ENCODE data around the gene KIFBP.
A peak's percentile ranks its signal among the peaks of the same experiment; 100 is the strongest.
"Not testable (repeated sequence)": the region's sequence is repeated elsewhere in the genome, so short reads cannot be mapped to it uniquely, and the experiment has no call there.

The KIFBP gene, protein sequence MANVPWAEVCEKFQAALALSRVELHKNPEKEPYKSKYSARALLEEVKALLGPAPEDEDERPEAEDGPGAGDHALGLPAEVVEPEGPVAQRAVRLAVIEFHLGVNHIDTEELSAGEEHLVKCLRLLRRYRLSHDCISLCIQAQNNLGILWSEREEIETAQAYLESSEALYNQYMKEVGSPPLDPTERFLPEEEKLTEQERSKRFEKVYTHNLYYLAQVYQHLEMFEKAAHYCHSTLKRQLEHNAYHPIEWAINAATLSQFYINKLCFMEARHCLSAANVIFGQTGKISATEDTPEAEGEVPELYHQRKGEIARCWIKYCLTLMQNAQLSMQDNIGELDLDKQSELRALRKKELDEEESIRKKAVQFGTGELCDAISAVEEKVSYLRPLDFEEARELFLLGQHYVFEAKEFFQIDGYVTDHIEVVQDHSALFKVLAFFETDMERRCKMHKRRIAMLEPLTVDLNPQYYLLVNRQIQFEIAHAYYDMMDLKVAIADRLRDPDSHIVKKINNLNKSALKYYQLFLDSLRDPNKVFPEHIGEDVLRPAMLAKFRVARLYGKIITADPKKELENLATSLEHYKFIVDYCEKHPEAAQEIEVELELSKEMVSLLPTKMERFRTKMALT

DNA sequence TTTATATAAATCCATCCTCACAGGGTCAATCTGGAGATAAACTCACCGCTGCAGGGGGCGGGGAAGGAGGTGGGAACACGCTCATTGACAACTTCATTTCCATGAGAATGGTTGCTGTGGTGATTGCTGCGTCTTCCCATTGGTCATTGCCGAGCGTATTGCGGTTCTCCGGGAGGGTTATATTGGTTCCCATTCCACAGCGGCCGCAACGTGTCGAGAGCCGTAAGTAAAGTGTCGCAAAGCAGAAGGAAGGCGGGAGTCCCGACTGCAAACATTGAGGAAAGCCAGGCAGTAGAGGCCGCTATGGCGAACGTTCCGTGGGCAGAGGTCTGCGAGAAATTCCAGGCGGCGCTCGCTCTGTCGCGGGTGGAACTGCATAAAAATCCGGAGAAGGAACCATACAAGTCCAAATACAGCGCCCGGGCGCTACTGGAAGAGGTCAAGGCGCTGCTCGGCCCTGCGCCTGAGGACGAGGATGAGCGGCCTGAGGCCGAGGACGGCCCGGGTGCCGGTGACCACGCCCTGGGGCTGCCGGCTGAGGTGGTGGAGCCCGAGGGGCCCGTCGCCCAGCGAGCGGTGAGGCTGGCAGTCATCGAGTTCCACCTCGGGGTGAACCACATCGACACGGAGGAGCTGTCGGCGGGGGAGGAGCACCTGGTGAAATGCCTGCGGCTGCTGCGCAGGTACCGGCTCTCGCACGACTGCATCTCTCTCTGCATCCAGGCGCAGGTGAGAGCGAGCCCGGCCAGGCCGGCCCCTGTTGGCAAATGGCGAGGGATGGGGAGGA lies at the start of gene KIFBP:
Gene KIFBP, plus strand, starts transcription at position 274 of the 787 bp plus-strand sequence. Its CDS starts 30 bp downstream, at position 304.
- DNase-seq (ENCODE audit: low spot score) (peak; percentile 99), FAIRE-seq (peak; percentile 91)

DNA sequence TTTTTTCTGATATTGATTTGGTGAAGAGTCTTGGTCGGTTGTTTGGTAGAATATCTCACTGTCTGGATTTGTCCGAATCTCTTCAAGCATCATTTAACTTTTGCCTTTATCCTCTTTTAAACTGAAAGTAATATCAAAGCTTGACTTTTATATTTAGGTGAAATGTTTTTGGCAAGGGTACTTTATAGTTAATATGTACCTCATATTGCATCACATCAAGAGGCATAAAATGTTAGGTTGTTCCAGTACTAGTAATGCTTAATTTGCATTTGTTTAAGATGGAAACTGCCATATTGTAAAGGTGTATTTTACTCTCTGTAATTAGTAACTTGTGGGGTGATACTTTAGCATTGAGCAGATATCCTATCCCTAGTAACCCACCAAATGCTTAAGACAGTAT lies 49.7 kb upstream of the KIFBP start:
- DNase-seq (ENCODE audit: low spot score) (no peak), FAIRE-seq (no peak)

- FAIRE-seq; DNase-seq (ENCODE audit: low spot score): not testable (repeated sequence)
Measured at GRCh38 chr10:68940917-68941316, 47.7 kb upstream of the KIFBP start.

DNA sequence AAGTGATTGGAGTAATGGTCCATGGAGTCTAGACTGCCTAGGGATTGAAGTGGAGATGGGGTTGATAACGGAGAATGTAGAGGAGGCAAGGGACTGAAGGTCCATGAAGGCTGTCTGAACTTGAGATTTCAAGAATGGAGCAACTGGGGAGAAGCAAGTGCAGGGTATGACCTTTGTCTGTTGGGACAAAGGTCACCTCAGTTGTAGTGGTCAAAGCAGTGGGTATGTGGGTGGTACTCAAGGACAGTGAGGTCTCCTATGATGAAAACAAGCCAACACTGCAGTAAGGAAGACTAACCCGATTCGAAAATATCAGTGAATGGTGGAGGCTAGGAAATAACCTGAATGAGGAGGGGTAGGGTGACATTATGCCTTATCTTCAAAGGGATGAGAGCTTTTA lies 38.0 kb upstream of the KIFBP start:
- no peak for FAIRE-seq
- DNase-seq (ENCODE audit: low spot score) = no peak

- DNase-seq (ENCODE audit: low spot score) (no peak), FAIRE-seq (no peak)
Measured at GRCh38 chr10:68954904-68955303, 33.7 kb upstream of the KIFBP start.

DNA sequence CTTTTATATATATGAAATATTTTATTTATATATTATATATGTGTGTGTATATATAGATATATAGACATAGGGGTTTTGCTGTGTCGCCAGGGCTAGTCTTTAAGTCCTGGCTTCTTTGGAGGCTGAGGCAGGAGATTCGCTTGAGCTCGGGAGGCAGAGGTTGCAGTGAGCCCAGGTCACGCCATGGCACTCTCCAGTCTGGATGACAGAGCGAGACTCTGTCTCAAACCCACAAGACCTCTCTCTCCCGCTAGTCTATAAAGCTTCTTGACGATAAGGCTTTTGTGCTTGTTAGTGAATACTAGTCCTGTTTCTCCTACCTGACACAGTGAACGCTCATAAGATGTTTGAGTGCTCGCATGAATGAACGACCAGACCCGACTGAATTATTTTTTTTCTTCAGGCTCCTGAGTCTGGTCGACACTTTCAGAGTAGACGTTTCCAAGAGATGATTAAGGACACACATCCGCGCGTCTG lies 33.2 kb upstream of the KIFBP start:
- FAIRE-seq (no peak), DNase-seq (ENCODE audit: low spot score) (peak; percentile 73)

GRCh38 chr10:68955832-68956532 lies 32.6 kb upstream of the KIFBP start, which contains the start of gene DDX21:
Gene DDX21, plus strand, starts transcription at chr10:68956170. Its CDS starts 56 bp downstream, at chr10:68956226.
- FAIRE-seq (peak; percentile 87), DNase-seq (ENCODE audit: low spot score) (peak; percentile 97)

DNA sequence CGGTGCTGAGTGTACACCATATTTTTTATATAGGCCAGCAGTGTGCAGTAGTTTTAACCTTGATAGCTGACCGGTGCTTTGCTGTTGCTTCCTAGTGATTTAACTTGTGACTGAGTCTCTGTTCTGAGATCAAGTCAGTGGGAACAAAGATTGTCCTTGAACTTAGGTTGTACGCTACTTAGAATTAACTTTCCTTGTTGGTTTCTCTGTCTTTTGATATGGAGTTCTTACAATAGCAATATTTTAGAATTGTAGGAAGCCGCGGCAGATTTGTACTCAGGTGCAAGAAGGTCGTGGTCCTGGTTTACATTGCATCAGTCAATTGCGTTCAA lies 31.4 kb upstream of the KIFBP start:
- FAIRE-seq (no peak), DNase-seq (ENCODE audit: low spot score) (no peak)

GRCh38 chr10:68957654-68958053 lies 30.9 kb upstream of the KIFBP start:
- no peak for DNase-seq (ENCODE audit: low spot score)
- no peak for FAIRE-seq

DNA sequence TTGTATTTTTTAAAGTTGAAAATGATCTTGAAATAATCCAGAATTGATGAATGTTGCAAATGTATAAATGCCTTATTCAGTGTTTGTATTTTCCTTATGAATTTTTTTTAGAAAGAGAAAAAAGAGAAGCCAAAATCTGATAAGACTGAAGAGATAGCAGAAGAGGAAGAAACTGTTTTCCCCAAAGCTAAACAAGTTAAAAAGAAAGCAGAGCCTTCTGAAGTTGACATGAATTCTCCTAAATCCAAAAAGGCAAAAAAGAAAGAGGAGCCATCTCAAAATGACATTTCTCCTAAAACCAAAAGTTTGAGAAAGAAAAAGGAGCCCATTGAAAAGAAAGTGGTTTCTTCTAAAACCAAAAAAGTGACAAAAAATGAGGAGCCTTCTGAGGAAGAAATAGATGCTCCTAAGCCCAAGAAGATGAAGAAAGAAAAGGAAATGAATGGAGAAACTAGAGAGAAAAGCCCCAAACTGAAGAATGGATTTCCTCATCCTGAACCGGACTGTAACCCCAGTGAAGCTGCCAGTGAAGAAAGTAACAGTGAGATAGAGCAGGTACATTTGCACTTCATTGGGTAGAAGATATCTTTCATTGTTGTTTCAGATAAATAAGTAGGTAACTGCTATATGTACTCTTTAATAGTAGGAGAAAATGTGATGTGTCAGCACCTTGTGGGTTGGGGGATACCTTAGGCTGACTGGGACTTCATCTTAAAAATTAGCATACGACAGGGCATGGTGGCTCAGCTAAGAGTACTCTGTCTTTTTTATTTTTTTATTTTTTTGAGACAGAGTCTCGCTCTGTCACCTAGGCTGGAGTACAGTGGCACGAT lies 28.7 kb upstream of the KIFBP start:
- DNase-seq (ENCODE audit: low spot score) (no peak), FAIRE-seq (no peak)

GRCh38 chr10:68963151-68963550 lies 25.5 kb upstream of the KIFBP start:
- no peak for DNase-seq (ENCODE audit: low spot score)
- FAIRE-seq = peak; percentile 5

DNA sequence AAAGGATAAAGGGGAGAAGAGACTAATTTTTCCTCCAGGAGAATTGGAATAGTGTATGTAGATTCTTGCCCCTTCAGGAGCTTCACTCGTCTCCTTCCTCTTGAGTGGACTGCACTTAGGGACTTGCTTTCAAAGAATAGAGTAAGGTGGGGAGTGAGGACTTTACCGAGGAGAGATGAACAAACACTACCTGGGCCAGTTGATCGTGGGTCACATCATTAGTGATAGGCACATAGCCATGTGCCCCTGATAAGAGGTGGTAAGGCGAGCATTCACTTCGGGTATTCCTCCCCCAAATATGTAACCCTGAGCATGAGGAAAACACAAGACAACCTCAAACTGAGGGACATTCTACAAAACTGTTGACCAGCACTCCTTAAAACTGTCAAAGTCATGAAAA lies 14.6 kb upstream of the KIFBP start:
- DNase-seq (ENCODE audit: low spot score) (no peak), FAIRE-seq (no peak)

DNA sequence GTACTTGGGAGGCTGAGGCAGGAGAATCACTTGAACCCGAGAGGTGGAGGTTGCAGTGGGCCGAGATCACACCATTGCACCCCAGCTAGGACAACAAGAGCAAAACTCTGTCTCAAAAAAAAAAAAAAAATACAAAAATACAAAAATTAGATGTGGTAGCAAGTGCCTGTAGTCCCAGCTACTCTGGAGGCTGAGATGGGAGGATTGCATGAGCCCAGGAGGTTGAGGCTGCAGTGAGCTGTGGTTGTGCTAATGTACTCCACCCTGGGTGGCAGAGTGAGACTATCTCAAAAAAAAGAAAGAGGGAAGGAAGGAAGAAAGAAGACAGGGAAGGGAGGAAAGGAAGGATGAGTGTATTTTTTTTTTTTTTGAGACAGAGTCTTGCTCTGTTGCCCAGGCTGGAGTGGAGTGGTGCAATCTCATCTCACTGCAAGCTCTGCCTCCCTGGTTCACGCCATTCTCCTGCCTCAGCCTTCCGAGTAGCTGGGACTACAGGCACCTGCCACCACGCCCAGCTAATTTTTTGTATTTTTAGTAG lies 12.6 kb upstream of the KIFBP start:
- DNase-seq (ENCODE audit: low spot score); FAIRE-seq: not testable (repeated sequence)

DNA sequence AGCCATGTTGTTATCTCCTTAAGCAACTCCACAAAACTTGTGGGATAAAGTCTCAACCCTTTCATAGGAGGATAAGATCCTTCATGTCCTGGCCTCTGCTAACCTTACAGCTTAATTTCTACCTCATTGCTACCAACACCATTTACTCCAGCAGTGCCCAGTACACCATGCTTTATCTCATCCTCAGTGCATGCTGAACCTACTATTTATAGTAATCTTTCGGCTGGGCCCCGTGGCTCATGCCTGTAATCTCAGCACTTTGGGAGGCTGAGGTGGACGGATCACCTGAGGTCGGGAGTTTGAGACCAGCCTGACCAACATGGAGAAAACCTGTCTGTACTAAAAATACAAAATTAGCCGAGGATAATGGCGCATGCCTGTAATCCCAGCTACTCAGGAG lies 8.9 kb upstream of the KIFBP start:
- not testable (repeated sequence) for FAIRE-seq; DNase-seq (ENCODE audit: low spot score)

DNA sequence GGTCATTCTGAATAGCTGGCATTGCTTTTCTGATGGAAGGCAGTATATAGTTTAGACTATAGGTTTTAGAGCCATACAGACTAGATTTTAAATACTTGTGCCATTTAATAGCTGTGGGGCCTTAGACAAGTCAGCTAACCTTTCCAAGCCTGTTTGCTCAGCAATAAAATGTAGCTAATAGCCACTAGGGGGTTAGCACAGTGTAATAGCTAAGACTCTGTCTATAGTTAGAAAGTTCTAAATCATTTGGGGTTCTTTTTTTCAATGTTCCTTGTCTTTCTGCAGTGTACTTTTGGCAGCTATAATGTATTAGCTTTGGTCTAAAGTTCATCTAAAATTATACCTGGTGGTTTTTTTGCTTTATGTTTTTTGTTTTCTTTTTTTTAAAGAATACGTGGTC lies 7.5 kb upstream of the KIFBP start:
- DNase-seq (ENCODE audit: low spot score) = no peak
- no peak for FAIRE-seq

DNA sequence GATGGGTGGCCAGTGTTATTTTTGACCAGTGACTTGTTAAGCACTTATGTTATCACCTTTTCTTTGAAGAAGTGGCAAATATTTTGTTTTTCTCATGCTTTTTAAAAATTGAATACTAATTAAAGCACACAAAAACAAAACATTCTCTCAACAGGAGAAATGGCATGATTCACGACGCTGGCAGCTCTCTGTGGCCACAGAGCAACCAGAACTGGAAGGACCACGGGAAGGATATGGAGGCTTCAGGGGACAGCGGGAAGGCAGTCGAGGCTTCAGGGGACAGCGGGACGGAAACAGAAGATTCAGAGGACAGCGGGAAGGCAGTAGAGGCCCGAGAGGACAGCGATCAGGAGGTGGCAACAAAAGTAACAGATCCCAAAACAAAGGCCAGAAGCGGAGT lies 6.2 kb upstream of the KIFBP start:
- no peak for FAIRE-seq

DNA sequence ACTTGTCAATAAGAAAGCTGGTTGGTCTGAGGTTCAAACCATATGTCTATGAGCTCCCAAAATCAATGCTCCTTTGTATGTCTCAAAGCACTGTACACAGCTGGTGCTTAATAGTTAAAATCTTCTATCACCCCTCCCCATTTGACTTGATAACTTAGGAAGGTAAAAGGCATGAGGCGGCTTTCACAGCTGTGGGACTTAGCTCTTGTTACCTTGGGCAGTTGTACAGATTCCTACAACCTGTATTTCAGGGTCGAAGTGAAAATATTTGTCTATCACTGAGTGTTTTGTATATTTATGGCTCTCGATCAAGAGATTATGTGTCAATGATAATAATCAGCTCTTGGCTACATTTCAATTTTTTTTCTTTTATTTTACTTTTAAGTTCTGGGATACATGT lies 992 bp upstream of the KIFBP start:
- FAIRE-seq = no peak
- no peak for DNase-seq (ENCODE audit: low spot score)

More for the DNA sequence above, 6.2 kb upstream of the KIFBP start:
- DNase-seq (ENCODE audit: low spot score) = no peak

DNA sequence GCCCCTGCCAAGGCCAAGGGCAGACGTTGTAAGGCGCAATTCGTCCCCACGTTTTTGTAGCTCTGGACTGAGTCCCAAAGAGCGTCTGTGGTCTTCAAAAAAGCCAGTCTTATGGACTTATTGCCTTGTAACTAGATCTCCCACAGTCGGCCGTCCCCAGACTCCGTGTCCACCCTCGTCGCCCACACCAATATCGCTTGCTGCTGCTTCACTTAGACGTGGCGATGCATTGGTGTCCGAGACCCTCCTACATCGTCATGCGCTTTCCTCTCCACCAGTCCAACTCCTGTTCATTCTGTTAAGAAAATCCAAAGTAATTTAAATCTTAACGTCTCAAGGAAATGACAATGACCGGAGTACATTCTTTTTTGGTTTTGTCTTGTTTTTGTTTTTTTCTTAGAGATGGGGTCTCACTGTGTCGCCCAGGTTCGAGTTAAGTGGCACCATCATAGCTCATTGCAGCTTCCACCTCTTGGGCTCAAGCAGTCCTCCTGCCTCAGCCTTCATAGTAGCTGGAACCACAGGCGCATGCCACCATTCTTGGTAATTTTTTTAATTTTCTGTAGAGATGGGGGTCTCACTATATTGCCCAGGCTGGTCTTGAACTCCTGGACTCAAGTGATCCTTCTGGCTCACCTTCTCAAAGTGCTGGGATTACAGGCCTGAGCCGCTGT lies 851 bp downstream of the KIFBP start:
- DNase-seq (ENCODE audit: low spot score) = no peak
- no peak for FAIRE-seq

DNA sequence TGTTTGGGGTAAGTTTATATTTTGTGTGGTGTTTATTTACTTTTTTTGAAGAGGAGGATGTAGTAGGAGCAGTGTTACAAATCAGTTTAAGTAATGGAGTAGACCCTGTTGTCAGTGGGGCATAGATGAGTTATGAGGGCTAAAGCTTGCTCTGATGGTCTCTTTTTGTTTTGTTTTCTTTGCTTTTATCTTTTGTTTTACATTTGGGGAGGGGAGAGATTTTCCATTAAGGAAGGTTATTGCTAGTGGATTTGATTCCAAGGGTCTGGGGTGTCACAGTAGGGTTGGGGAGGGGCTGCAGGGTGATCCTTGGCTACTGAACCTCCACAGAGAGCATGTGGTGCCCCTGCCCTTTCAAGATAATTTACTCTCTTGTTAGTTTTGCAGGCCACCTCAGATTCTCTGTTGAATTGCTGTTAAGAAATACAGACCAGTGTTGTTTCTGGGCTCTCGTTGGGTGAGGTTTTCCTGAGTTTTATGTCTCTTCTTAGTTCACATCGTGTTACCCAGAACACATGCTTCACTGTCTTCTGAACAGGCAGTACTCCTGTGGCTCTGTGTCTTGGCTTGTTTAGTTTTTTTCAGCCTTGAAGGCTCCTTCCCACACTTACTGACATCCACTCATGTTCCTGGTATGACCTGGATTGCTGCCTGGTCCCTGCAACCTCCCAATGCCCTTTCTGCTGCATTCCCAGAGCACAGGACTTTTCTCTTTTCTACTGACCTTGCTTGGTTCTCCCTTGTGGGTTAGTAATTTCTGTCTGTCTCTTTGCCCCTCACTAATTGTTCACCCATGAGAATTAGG lies 4.2 kb downstream of the KIFBP start:
- DNase-seq (ENCODE audit: low spot score) (no peak), FAIRE-seq (no peak)
